DOHH2 (cell line): ENCODE measurements around the gene RPAP2.

Experiments used
- H3F3A ChIP-seq: fragments of 200-600 bp; sonication (generic), shearing (Covaris generic); 2 replicates; pipeline ENCODE4 v1.6.0; 2016; ENCODE audit warnings: antibody characterized with exemption, mild to moderate bottlenecking; ENCODE audit not compliant: control insufficient read depth, insufficient read depth
- H3K27ac ChIP-seq: fragments of 200-600 bp; sonication (generic); 2 replicates; pipeline ENCODE4 v1.5.1; 2014; ENCODE audit warnings: low read depth, mild to moderate bottlenecking, low read length, moderate library complexity
- H3K27me3 ChIP-seq: fragments of 200-600 bp; sonication (generic); 2 replicates; pipeline ENCODE4 v1.6.1; 2014; ENCODE audit warnings: mild to moderate bottlenecking, low read length, mixed read lengths; ENCODE audit not compliant: control insufficient read depth
- H3K36me3 ChIP-seq: fragments of 200-600 bp; sonication (generic); 2 replicates; pipeline ENCODE4 v1.6.1; 2014; ENCODE audit warnings: mild to moderate bottlenecking, low read length, moderate library complexity, mixed read lengths; ENCODE audit not compliant: control insufficient read depth
- H3K4me1 ChIP-seq: fragments of 200-600 bp; sonication (generic); 2 replicates; pipeline ENCODE4 v1.6.1; 2014; ENCODE audit warnings: mild to moderate bottlenecking, low read length, mixed read lengths; ENCODE audit not compliant: control insufficient read depth
- H3K4me2 ChIP-seq: fragments of 200-600 bp; sonication (generic); 2 replicates; pipeline ENCODE4 v1.6.0; 2014; ENCODE audit warnings: mild to moderate bottlenecking, low read length, moderate library complexity
- H3K4me3 ChIP-seq: fragments of 200-600 bp; sonication (generic); 2 replicates; pipeline ENCODE4 v1.5.1; 2014; ENCODE audit warnings: mild to moderate bottlenecking, low read length, mixed read lengths
- H3K79me2 ChIP-seq: fragments of 200-600 bp; sonication (generic); 2 replicates; pipeline ENCODE4 v1.6.1; 2014; ENCODE audit warnings: mild to moderate bottlenecking, low read length, mixed read lengths; ENCODE audit not compliant: control insufficient read depth
- H3K9me2 ChIP-seq: fragments of 200-600 bp; sonication (generic); replicated peaks from 2 replicates; pipeline ENCODE4 v1.6.1; 2014; ENCODE audit warnings: mild to moderate bottlenecking, low read length, mixed read lengths; ENCODE audit not compliant: control insufficient read depth
- H3K9me3 ChIP-seq: fragments of 200-600 bp; sonication (generic); 2 replicates; pipeline ENCODE4 v1.6.1; 2014; ENCODE audit warnings: antibody characterized with exemption, low read length, mixed read lengths; ENCODE audit not compliant: control insufficient read depth, insufficient read depth
- H4K20me1 ChIP-seq: fragments of 200-600 bp; sonication (generic); 2 replicates; pipeline ENCODE4 v1.6.0; 2014; ENCODE audit warnings: low read depth, mild to moderate bottlenecking, antibody characterized with exemption, low read length, moderate library complexity; ENCODE audit not compliant: control insufficient read depth, insufficient read depth
- CTCF ChIP-seq: fragments of 200-600 bp; sonication (generic); IDR thresholded peaks from one replicate; pipeline ENCODE4 v1.5.1; 2014; ENCODE audit warnings: antibody characterized with exemption, mild to moderate bottlenecking, low read depth, low read length; ENCODE audit not compliant: poor library complexity, severe bottlenecking
- EZH2phosphoT487 ChIP-seq: fragments of 200-600 bp; sonication (generic); IDR thresholded peaks from 2 replicates; pipeline ENCODE4 v1.6.1; 2017; ENCODE audit warnings: borderline replicate concordance, mild to moderate bottlenecking, antibody characterized with exemption, low read length, moderate library complexity, mixed read lengths

The RPAP2 gene

GRCh38 chr1:92324784-92325183 lies 25.9 kb downstream of the RPAP2 start:
- Histone ChIP-seq H3F3A (no peaks in the 10 kb centered on the region), H3K27ac (no peak overlapping the region), H3K4me2 (no peak overlapping the region), H3K9me3 (peaks cover 4% of the 10 kb centered on the region; the same call in 1 of the 2 replicates), H3K4me3 (no peak overlapping the region), H3K27me3 (no peaks in the 10 kb centered on the region), H3K79me2 (no peaks in the 10 kb centered on the region), H4K20me1 (no peaks in the 10 kb centered on the region), H3K4me1 (no peaks in the 10 kb centered on the region), H3K9me2 (no peaks in the 10 kb centered on the region), H3K36me3 (peaks cover 46% of the 10 kb centered on the region)
- TF ChIP-seq EZH2phosphoT487, result no peak
- no peak for TF ChIP-seq CTCF

DNA sequence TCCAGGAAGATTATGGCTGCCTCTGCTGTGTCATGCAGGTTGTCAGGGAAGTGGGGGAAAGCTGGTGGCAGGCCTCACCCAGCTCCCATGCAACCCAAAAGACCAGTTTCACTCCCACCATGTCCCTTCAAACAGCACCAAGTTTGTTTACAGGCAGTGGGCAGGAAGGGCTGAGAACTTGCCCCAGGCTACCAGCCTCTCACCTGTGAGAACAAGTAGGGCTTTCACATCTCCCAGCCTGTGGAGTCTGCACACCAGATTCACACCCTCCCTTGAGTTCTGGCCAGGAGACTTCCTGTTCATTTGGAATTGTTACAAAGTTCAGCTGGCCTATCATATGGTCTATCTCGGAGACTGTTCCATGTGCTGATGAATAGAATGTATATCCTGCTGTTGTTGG lies 27.8 kb downstream of the RPAP2 start:
- Histone ChIP-seq H3K9me2 (no peaks in the 10 kb centered on the region), H3K4me1 (no peaks in the 10 kb centered on the region), H3K4me3 (no peak overlapping the region), H3K27ac (no peak overlapping the region), H4K20me1 (no peaks in the 10 kb centered on the region), H3K4me2 (no peak overlapping the region), H3F3A (no peaks in the 10 kb centered on the region), H3K9me3 (peaks cover 4% of the 10 kb centered on the region; the same call in 1 of the 2 replicates), H3K36me3 (peaks cover 42% of the 10 kb centered on the region), H3K79me2 (no peaks in the 10 kb centered on the region), H3K27me3 (no peaks in the 10 kb centered on the region)
- TF ChIP-seq EZH2phosphoT487 (no peak), CTCF (no peak)

DNA sequence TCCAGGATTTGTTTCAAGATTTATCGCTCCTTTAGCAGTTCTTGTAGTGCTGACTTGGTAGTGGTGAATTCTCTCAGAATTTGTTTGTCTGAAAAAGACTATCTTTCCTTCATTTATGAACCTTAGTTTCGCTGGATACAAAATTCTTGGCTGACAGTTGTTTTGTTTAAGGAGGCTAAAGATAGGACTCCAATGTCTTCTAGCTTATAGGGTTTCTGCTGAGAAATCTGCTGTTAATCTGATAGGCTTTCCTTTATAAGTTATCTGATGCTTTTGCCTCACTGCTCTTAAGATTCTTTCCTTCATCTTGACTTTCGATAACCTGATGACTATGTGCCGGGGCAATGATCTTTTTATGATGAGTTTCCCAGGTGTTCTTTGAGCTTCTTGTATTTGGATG lies 28.9 kb downstream of the RPAP2 start:
- Histone ChIP-seq H3K4me3 (no peak overlapping the region), H3K4me1 (no peaks in the 10 kb centered on the region), H3K79me2 (no peaks in the 10 kb centered on the region), H3K27me3 (no peaks in the 10 kb centered on the region), H3F3A (no peaks in the 10 kb centered on the region), H3K9me3 (peaks cover 4% of the 10 kb centered on the region; the same call in 1 of the 2 replicates), H3K4me2 (no peak overlapping the region), H3K27ac (no peak overlapping the region), H3K36me3 (peaks cover 42% of the 10 kb centered on the region), H4K20me1 (no peaks in the 10 kb centered on the region), H3K9me2 (no peaks in the 10 kb centered on the region)
- no peak for TF ChIP-seq CTCF
